NCI-H1105 (cell line): Measurements from ENCODE around the gene KRTAP9-6.
"Not testable (repeated sequence)": the region's sequence is repeated elsewhere in the genome, so short reads cannot be mapped to it uniquely, and the experiment has no call there.

Experiments
- DNase-seq: peaks from one replicate; lab custom pipeline; 2025; lab: John Stamatoyannopoulos, UW

Gene KRTAP9-6

GRCh38 chr17:41265078-41265477 lies at the start of gene KRTAP9-6:
Gene KRTAP9-6, plus strand, starts transcription at chr17:41265378. Its CDS starts 0 bp downstream, at chr17:41265378.
- no peak for DNase-seq

- DNase-seq = no peak
Measured at GRCh38 chr17:41215681-41216080, 49.5 kb upstream of the KRTAP9-6 start.

- no peak for DNase-seq
Measured at GRCh38 chr17:41223821-41224220, 41.4 kb upstream of the KRTAP9-6 start.

GRCh38 chr17:41226051-41226450 lies 39.1 kb upstream of the KRTAP9-6 start:
- DNase-seq = no peak

- not testable (repeated sequence) for DNase-seq
Measured at GRCh38 chr17:41226598-41227095, 38.5 kb upstream of the KRTAP9-6 start, which contains the start of gene KRTAP9-2. Gene KRTAP9-2, plus strand, starts transcription at chr17:41226648. Its CDS starts 7 bp downstream, at chr17:41226655.

- no peak for DNase-seq
Measured at GRCh38 chr17:41230094-41230493, 35.1 kb upstream of the KRTAP9-6 start.

- DNase-seq = no peak
Measured at GRCh38 chr17:41231731-41232130, 33.4 kb upstream of the KRTAP9-6 start.

GRCh38 chr17:41232399-41233105 lies 32.6 kb upstream of the KRTAP9-6 start, which contains the start of gene KRTAP9-3:
Gene KRTAP9-3, plus strand, starts transcription at chr17:41232449. Its CDS starts 53 bp downstream, at chr17:41232502.
- DNase-seq = not testable (repeated sequence)

- DNase-seq = not testable (repeated sequence)
Measured at GRCh38 chr17:41237116-41237515, 28.1 kb upstream of the KRTAP9-6 start.

- not testable (repeated sequence) for DNase-seq
Measured at GRCh38 chr17:41237949-41238437, 27.2 kb upstream of the KRTAP9-6 start, which contains the start of gene KRTAP9-8. Gene KRTAP9-8, plus strand, starts transcription at chr17:41237999. Its CDS starts 53 bp downstream, at chr17:41238052.

GRCh38 chr17:41246995-41247787 lies 18.0 kb upstream of the KRTAP9-6 start:
- DNase-seq = not testable (repeated sequence)

- not testable (repeated sequence) for DNase-seq
Measured at GRCh38 chr17:41249637-41250240, 15.4 kb upstream of the KRTAP9-6 start, which contains the start of gene KRTAP9-4. Gene KRTAP9-4, plus strand, starts transcription at chr17:41249687. Its CDS starts 34 bp downstream, at chr17:41249721.

- DNase-seq = no peak
Measured at GRCh38 chr17:41251261-41251660, 13.9 kb upstream of the KRTAP9-6 start.

- DNase-seq = no peak
Measured at GRCh38 chr17:41254861-41255260, 10.3 kb upstream of the KRTAP9-6 start.

- DNase-seq = not testable (repeated sequence)
Measured at GRCh38 chr17:41255381-41256290, 9.5 kb upstream of the KRTAP9-6 start, which contains the start of gene KRTAP9-9. Gene KRTAP9-9, plus strand, starts transcription at chr17:41255384.

- no peak for DNase-seq
Measured at GRCh38 chr17:41256291-41256685, 8.9 kb upstream of the KRTAP9-6 start.

- DNase-seq = no peak
Measured at GRCh38 chr17:41258406-41258805, 6.8 kb upstream of the KRTAP9-6 start.

- DNase-seq = no peak
Measured at GRCh38 chr17:41263212-41263611, 2.0 kb upstream of the KRTAP9-6 start.

- DNase-seq = no peak
Measured at GRCh38 chr17:41264599-41264998, 579 bp upstream of the KRTAP9-6 start.

GRCh38 chr17:41267711-41268110 lies 2.5 kb downstream of the KRTAP9-6 start:
- DNase-seq = no peak

GRCh38 chr17:41271323-41271722 lies 6.1 kb downstream of the KRTAP9-6 start:
- not testable (repeated sequence) for DNase-seq
